HL-60/S4 treated with retinoic acid at 250 ng/mL for 4 days and 3 days (cell line): ENCODE measurements around the gene NMNAT1.
"Not testable (repeated sequence)": the region's sequence is repeated elsewhere in the genome, so short reads cannot be mapped to it uniquely, and the experiment has no call there.

Experiments
- in situ Hi-C: fragments of 300-500 bp; cut with MboI; formaldehyde crosslinking; loops from 2 replicates; pipeline ENCODE4 v1.7.0; 2022; ENCODE audit warnings: low sequenced_read_pairs

Gene NMNAT1

DNA sequence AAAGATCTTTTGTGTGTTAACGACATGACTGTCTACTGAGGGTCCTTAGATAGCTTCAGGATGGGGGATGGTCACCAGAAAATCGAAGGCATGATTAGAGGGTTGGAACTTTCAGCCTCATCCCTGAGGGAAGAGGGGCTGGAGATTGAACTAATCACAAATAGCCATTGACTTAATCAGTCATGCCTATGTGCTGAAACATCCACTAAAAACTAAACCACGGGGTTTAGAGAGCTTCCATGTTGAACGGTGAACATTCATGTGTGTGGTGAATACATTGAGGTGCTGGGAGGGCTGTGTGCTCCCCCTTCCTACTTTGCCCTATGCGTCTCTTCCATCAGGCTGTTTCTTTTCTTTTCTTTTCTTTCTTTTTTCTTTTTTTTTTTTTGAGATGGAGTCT is 70.7 kb downstream of the NMNAT1 start:
- in situ Hi-C loops: no loop called here

DNA sequence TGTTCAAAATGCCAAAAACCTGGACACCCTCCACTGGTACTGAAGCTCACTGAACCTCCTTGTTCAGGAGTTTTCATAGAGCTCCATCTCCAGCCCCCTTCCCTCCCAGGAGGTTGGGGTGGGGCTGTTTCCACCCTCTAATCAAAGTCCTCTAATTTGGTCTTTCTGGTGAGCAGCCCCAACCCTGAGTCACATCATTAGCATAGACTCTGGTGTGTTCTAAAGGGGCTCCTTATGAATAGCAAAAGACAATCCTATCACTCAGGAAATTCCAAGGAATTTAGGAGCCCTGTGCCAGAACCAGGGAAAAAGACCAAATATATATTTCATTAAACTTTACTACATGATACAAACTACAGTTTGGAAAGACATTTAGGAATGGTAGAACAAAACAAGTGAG is 76.3 kb downstream of the NMNAT1 start:
- in situ Hi-C loops: no loop called here

DNA sequence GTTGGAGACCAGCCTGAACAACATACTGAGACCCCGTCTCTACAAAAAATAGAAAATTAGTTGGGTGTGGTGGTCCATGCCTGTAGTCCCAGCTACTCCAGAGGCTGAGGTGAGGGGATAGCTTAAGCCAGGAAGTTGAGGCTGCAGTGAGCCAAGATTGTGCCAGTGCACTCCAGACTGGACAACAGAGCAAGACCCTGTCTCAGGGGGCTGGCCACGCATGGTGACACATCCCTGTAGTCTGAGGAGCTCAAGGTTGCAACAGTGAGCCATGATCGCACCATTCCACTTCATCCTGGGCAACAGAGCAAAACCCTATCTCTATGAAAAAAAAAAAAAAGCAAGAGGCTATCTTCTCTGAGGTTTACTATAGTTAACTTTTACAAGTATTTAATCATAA is 76.8 kb downstream of the NMNAT1 start:
- in situ Hi-C loops: no loop called here

- in situ Hi-C loops: not testable (repeated sequence)
Measured at GRCh38 chr1:10020678-10021077, 77.4 kb downstream of the NMNAT1 start.

- in situ Hi-C loops: not testable (repeated sequence)
Measured at GRCh38 chr1:10021992-10022391, 78.7 kb downstream of the NMNAT1 start.

DNA sequence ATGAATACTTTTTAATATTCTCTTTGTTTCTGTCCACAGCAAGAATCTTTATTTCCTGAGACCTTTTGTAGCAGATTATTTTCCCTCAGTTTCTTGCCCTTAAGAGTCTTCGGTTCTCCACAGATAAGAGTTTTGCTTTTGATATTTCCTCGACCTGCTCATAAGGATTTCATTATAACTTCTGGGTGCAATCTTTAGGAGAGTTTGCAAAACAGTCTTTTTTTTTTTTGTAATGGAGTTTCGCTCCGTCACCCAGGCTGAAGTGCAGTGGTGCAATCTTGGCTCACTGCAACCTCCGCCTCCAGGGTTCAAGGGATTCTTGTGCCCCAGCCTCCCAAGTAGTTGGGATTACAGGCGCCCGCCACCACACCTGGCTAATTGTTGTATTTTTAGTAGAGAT is 79.4 kb downstream of the NMNAT1 start:
- in situ Hi-C loops: no loop called here

DNA sequence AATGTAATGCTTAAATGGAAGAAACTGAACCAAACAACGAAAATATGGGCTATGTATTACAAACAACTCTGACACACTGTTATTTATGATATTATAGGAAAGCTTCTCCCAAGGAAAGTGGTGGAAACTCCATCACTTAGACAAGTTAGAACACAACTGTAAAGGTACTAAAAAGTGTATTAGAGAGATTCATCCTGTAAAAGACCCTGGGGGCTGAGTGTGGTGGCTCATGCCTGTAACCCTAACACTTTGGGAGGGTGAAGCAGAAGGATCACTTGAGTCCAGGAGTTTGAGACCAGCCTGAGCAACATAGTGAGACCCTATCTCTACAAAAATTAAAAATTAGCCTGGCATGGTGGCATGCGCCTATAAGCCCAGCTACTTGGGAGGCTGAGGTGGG is 82.1 kb downstream of the NMNAT1 start:
- in situ Hi-C loops: no loop called here

DNA sequence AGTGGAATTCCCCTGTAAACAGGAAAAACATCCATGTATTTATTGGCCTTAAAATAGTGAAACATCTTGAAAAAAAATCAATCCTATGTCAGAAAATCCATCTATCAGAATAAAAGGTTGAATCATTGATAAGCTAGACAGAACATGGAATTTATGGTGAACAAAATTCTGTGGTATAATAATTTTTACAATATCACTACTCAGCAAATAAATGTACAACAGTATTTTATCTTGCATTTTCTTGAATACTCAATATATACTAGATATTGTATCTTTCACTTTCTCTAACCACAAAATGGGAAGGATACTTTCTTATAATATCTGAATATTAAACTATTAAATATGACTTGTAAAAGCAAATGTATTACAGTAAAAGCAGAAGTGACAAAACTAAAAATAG is 83.8 kb downstream of the NMNAT1 start:
- in situ Hi-C loops: no loop called here

GRCh38 chr1:10028956-10029500 is 85.8 kb downstream of the NMNAT1 start:
- in situ Hi-C loops: not testable (repeated sequence)

- in situ Hi-C loops: no loop called here
Measured at GRCh38 chr1:10031461-10031860, 88.2 kb downstream of the NMNAT1 start.

- in situ Hi-C loops: no loop called here
Measured at GRCh38 chr1:10032590-10033358, 89.5 kb downstream of the NMNAT1 start, which contains the start of gene UBE4B. TSS of gene UBE4B (plus strand) at chr1:10032958. CDS start at chr1:10033671, 713 bp downstream.

DNA sequence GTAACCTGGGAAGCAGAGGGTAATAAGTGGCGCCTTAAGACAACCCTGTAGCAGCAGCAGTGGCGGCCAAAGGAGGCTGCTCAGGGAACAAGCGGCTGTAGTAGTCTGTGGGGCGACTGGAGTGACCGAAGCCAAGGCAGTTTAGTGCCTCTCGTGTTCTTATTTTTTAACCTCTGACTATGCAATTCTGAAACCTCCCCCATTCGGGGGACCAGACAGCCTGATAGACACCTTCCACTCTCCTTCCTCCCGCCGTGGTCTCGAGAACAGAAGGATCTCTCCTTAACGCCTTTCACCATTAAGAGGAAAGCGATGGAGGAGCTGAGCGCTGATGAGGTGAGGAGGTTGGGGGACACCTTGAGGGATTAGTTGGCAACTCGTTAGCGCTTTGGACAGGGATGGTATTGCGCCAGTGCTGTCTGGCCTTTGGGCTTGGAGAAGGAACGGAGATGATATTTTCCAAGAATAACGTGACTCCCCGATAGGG is 90.1 kb downstream of the NMNAT1 start:
- in situ Hi-C loops: no loop called here
